ENCODE measurements around the gene RAB20.

The RAB20 gene

DNA sequence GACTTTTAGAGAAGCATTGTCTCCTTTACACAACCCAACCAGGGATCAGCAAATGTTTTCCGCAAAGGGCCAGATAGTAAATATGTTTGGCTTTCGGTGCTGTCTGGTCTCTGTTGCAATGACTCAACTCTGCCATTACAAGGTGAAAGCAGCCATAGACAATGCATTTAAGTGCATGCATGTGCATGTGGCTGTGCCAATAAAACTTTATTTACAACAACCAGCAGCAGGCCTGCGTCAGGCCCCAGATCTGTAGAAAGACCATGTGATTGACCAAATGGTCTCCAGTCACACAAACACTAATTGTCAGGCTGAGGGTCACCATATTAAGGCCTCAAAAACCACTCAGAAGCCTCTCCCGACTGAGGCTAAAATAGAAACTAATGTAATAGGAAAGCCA is 8.1 kb downstream of the RAB20 start:
- TF ChIP-seq GATA2 (IDR thresholded peaks at IDR 0.05; ENCODE audit: low read depth, low read length) (no peak), GATA3 (IDR thresholded peaks at IDR 0.05; ENCODE audit: low read depth, low read length) (no peak)

DNA sequence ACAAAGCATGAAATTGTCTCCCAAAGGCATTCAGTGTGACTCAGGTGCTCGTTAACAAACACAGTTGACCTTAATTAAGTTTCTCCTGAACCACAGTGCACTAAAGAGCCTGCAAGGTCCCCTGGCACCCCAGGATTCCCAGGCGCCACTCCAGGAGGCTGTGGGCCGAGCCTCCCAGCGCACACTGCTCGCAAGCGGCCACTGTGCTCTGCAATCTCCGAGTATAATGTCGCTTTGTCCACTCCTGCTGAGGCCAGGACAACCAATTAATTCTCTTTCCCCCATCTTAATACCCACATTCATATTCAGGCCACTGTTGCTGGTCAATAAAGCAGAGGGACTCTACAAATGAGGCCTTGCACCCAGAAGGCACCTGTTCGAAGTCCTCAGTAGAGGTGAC is 8.8 kb downstream of the RAB20 start:
- TF ChIP-seq GATA2 (IDR thresholded peaks at IDR 0.05; ENCODE audit: low read depth, low read length) (no peak), GATA3 (IDR thresholded peaks at IDR 0.05; ENCODE audit: low read depth, low read length) (no peak)

DNA sequence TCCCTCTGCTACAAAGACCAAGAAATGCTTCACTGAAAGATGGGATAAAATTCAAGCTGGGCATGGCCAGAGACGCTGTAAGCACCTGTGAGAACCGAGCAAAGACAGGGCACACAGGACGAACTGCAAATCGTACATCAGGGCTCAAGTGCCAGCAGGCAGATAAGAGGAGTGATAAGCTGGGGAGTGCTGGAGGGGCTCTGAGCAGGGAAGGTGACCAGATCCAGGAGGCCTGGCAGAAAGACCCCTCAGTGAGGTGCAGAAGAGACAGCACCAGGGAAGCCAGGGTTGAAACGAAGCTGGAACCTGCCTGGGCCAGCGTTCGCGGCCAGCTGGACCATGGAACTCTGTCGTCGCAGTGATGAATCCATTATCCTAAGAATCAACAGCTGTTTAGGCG is 10.2 kb downstream of the RAB20 start:
- peak; percentile 83 for TF ChIP-seq GATA2 (IDR thresholded peaks at IDR 0.05; ENCODE audit: low read depth, low read length)
- TF ChIP-seq GATA3 (IDR thresholded peaks at IDR 0.05; ENCODE audit: low read depth, low read length) = no peak

DNA sequence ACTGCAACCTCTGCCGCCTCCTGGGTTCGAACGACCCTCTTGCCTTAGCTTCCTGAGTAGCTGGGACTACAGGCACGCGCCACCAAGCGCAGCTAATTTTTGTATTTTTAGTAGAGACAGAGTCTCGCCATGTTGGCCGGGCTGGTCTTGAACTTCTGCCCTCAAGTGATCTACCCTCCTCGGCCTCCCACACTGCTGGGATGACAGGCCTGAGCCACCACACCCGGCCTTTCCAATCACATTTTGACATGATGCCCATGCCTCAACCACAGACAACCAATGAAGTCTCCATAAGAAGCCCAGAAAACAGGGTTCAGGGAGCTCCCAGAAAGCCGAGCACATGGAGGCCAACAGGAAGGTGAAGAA is 11.7 kb downstream of the RAB20 start:
- no peak for TF ChIP-seq GATA2 (IDR thresholded peaks at IDR 0.05; ENCODE audit: low read depth, low read length)
- no peak for TF ChIP-seq GATA3 (IDR thresholded peaks at IDR 0.05; ENCODE audit: low read depth, low read length)

DNA sequence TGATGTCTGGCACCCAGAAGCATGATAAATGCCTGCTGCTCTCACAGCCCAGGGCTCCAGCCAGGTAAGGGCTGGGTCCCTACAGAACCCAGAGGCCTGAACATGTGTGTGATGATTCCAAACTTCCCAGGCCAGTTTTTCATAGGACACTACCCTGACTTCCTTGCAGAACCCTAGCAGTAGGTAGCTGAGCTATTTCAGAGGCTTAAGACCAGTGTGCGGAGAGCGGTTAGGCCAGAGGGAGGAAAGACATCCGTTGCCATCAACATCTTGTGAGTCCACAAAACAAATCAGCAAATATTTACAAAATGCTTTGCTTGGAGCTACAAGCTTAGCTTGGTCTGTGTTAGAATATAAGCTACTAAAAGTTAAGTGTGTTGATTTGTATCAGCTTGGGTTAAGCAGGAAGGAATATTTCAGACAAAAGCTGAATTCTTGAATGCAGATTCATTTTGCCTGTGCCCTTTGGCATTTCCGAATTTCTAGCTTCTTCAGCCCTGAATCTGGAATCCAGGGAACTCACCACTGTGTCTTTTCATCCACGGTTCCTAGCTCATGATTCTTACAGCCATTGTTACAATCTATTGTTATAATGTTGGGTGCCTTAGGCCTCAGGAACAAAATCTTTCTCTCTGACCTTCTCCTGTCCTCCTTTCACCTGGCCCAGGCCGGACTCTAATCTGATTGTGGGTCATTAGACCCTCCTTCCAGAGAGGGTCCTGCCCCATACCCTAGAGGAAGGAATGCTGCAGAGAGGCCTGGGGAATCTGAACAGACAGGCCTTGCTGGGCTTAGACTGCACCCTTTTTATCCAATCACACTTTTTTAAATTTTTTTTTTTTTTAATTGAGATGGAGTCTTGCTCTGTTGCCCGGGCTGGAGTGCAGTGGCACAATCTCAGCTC is 12.4 kb downstream of the RAB20 start:
- TF ChIP-seq GATA2 (IDR thresholded peaks at IDR 0.05; ENCODE audit: low read depth, low read length) (no peak), GATA3 (IDR thresholded peaks at IDR 0.05; ENCODE audit: low read depth, low read length) (no peak)

DNA sequence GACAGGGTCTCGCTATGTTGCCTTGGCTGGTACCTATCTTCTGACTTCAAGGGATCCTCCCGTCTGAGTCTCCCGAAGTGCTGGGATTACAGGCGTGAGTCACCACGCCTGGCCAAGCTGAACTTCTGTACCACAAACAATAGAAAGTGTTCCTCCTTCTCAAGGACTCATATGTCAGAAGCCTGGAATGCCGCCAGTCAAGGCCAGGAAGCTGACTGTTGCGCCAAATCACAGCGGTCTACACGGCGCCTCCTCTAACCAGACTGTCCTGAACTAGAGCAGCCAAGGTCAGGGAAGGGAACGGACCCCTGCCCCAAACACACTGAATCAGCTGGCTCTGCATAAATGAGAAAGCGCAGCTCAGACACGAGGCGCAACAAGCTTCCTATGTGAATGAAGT is 14.6 kb downstream of the RAB20 start:
- TF ChIP-seq GATA3 (IDR thresholded peaks at IDR 0.05; ENCODE audit: low read depth, low read length) (no peak), GATA2 (IDR thresholded peaks at IDR 0.05; ENCODE audit: low read depth, low read length) (no peak)

DNA sequence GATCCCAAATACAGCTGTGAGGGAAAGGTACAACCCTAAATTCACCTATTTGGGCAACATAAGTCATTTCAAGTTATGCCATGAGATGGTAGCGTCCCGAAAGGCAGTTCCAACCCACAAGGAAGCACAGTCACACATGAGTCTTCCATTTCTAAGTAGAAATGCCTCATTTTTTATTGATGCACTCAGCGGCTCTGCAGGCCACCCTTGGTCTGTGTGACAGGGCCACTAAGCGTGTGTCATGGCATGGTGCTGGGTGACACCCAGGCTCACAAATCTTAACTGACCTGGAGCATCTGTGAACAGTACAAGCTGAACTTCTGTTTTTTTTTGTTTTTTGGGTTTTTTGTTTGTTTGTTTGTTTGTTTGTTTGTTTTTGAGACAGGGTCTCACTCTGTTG is 15.1 kb downstream of the RAB20 start:
- TF ChIP-seq GATA2 (IDR thresholded peaks at IDR 0.05; ENCODE audit: low read depth, low read length) = no peak
- TF ChIP-seq GATA3 (IDR thresholded peaks at IDR 0.05; ENCODE audit: low read depth, low read length) = no peak

DNA sequence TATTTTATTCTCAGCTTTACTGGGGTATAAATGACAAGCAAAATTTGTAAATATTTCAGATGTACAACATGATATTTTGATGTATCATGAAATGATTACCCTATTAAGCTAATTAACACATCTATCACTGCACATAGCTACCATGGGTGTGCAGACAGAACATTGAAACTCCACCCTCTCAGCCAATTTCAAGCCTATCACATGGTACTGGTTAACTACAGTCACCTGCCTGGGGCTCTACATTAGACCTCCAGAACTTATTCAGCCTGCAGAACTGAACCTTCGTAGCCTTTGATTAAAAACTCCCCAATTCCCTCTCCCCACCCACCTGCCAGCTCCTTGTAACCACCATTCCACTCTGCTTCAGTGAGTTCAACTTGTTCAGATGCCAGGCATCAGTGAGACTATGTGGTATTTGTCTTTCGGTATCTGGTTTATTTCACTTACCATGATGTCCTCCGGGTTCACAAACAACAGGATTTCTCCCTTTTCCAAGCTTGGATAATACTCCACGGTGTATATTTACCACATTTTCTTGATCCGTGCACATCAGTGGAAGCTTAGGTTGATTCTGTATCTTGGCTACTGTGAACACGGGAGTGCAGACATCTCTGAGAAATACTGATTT is 19.2 kb downstream of the RAB20 start:
- TF ChIP-seq GATA2 (IDR thresholded peaks at IDR 0.05; ENCODE audit: low read depth, low read length) = no peak
- TF ChIP-seq GATA3 (IDR thresholded peaks at IDR 0.05; ENCODE audit: low read depth, low read length) = no peak

DNA sequence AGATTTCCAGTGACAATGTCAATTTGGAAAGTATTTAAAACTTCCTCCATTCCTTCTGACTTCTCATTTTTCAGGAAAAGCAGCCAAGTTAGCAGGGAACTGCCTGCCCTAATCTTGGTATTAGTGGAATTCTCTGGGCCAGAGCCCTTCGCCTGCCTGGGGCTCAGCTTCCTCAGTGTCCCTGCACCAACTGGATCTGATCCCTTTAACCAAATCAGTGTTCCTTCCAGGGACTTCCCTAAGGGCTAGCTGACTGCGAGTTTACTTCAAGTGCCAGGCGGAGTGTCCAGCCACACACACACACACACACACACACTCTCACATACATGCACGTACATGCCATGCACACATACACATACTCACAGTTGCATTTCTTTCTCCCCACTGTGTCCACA is 20.0 kb downstream of the RAB20 start:
- no peak for TF ChIP-seq GATA3 (IDR thresholded peaks at IDR 0.05; ENCODE audit: low read depth, low read length)
- TF ChIP-seq GATA2 (IDR thresholded peaks at IDR 0.05; ENCODE audit: low read depth, low read length) = no peak

DNA sequence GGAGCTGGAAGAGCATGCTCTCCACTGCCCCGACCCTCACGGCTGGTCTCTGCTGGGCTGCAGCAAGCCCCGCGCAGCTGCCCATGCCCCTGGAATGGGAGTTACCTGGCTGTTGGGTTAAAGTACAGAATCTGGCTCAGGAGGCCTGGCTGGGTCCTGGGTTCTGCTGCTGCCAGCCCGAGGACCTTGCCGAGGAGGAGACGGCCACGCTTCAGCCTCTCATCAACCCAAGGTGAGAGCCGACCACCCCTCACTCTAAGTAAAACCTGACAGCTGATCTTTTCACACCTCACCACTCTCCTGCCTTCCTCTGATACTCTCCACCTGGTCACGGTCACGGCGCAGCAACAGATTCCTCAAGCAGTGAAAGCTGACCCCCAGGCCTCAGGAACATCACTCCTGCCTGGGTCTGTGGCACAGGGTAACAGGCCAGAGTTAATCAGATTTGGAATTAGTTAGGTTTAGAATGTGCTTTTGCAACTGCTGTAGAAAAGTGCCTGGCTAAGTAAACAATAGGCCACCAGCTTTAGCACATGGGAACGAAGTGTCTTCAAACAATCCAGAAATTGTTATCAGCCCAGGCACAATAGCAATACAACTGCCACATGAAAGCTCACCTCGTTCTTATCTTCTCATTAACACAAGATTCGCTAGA is 20.5 kb downstream of the RAB20 start:
- no peak for TF ChIP-seq GATA3 (IDR thresholded peaks at IDR 0.05; ENCODE audit: low read depth, low read length)
- no peak for TF ChIP-seq GATA2 (IDR thresholded peaks at IDR 0.05; ENCODE audit: low read depth, low read length)

DNA sequence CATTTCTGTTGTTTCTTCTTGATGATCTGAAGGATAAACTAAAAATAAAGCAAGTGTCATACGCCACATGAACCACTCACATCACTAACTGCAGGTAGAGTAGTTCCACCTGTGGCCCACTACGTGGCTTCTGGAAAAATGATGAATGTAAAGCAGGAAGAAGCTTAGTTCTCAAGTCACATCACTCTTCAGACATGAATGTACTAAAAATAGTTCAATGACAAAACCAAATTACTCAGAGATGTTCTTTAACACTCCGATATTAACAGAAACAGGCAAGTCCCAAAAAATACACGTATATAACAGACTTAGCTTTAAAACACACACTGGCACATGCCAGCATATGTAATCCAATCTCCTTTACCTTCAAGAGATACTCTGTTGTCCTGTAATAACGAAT is 21.6 kb downstream of the RAB20 start:
- TF ChIP-seq GATA3 (IDR thresholded peaks at IDR 0.05; ENCODE audit: low read depth, low read length) = no peak
- TF ChIP-seq GATA2 (IDR thresholded peaks at IDR 0.05; ENCODE audit: low read depth, low read length) = no peak

DNA sequence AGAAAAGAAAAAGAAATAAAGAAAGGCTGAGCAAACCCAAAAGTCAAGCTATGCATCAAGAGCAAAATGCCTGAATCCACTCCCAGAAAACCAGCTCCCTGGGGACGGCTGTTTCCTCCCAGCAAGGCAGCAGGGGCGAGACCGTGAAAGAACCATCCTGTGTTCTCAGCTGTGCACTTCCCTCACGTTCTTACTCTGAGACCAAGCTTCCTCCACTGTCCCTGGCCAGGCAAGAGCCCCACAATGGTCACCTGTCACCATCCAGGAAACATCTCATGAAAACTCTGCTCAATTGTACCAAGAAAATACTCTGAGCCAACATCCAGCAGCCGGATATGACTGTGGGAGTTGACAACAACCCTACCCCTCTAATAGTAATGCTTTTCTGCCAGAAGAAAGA is 22.9 kb downstream of the RAB20 start:
- TF ChIP-seq GATA3 (IDR thresholded peaks at IDR 0.05; ENCODE audit: low read depth, low read length) (no peak), GATA2 (IDR thresholded peaks at IDR 0.05; ENCODE audit: low read depth, low read length) (no peak)

DNA sequence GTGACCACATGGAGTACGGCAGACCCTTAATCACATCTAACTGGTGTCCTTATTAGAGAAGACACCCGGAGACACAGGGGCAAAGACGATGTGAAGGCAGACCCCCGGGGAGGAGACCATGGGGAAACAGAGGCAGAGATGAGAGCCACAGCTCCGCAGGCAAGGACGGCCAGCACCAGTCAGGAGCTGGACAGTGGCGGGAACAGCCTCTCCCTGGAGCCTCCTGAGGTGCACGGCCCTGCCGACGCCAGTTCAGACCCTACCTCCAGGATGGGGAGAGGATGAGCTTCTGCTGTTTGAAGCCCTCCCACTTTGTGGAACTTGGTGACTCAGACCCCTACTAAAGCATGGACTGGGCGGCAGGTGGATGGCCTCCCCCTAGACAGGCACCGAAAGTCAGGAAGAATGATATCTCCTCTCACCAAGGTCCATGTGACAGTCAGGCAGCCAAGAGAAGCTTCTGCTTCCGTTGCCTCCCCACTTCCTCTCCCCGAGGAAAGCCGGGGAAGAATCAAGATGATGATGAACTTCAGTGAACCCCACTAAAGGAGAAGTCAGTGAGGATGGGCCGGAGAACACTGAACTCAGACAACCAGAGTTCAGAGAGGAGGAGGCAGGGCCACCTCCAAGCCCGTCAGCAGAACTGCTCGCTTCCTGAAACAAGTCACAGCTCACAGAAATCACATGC is 25.4 kb downstream of the RAB20 start:
- TF ChIP-seq GATA2 (IDR thresholded peaks at IDR 0.05; ENCODE audit: low read depth, low read length) = no peak
- no peak for TF ChIP-seq GATA3 (IDR thresholded peaks at IDR 0.05; ENCODE audit: low read depth, low read length)

DNA sequence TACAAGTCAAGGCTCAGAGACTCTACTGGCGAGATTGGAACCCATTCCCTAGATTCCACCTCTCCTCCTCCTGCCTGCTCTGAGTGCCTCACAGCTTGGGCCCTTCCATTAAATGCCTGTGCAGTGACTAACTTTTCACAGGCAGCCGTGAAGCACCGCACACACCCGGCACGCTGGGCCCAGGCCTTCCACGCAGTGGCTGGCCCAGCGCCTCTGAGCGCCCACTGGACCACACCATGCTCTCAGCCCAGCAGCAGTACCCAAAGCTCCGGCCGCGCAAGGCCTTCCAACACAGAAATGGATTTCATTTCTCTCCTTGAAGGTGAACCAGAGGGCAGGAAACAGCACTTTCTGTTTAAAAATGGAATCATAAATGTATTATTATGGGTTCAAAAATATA is 26.0 kb downstream of the RAB20 start:
- no peak for TF ChIP-seq GATA3 (IDR thresholded peaks at IDR 0.05; ENCODE audit: low read depth, low read length)
- TF ChIP-seq GATA2 (IDR thresholded peaks at IDR 0.05; ENCODE audit: low read depth, low read length) = no peak

Data from SH-SY5Y (cell line).